ENCODE results near the gene UBE3C.
"Not testable (repeated sequence)": the region's sequence is repeated elsewhere in the genome, so short reads cannot be mapped to it uniquely, and the experiment has no call there.

UBE3C gene

GRCh38 chr7:157253850-157254249 lies 115.1 kb downstream of the UBE3C start:
- no peak for TF ChIP-seq CTCF (IDR thresholded peaks at IDR 0.05; ENCODE audit: low read depth, low read length, poor library complexity, severe bottlenecking)
- no peak for TF ChIP-seq EZH2phosphoT487 (IDR thresholded peaks at IDR 0.05; ENCODE audit: borderline replicate concordance, low read length)
- no peak overlapping the region for H3K4me3 ChIP-seq (ENCODE audit: low read length)
- H3K27ac ChIP-seq (ENCODE audit: low read depth, low read length): no peak overlapping the region
- no peak overlapping the region for H3K4me2 ChIP-seq (ENCODE audit: low read length)
- peaks cover 87% of the 10 kb centered on the region for H3K36me3 ChIP-seq (ENCODE audit: control insufficient read depth, low read length)
- H3K4me1 ChIP-seq (ENCODE audit: control insufficient read depth, low read length): no peaks in the 10 kb centered on the region
- H3K79me2 ChIP-seq (ENCODE audit: control insufficient read depth, low read length): no peaks in the 10 kb centered on the region
- no peaks in the 10 kb centered on the region for H3K27me3 ChIP-seq (ENCODE audit: control insufficient read depth, low read length)
- no peaks in the 10 kb centered on the region for H3K9me3 ChIP-seq (ENCODE audit: control insufficient read depth, insufficient read depth, low read length)
- H4K20me1 ChIP-seq (ENCODE audit: control insufficient read depth, insufficient read depth, low read depth, low read length): no peaks in the 10 kb centered on the region
- no peaks in the 10 kb centered on the region for H3K9me2 ChIP-seq (replicated peaks; ENCODE audit: control insufficient read depth, low read length)
- H3F3A ChIP-seq (ENCODE audit: control insufficient read depth, insufficient read depth): peaks cover 9% of the 10 kb centered on the region; the same call in 1 of the 2 replicates

- H4K20me1 ChIP-seq (ENCODE audit: control insufficient read depth, insufficient read depth, low read depth, low read length); H3K4me1 ChIP-seq (ENCODE audit: control insufficient read depth, low read length); H3K79me2 ChIP-seq (ENCODE audit: control insufficient read depth, low read length); H3K4me3 ChIP-seq (ENCODE audit: low read length); H3K9me3 ChIP-seq (ENCODE audit: control insufficient read depth, insufficient read depth, low read length); H3F3A ChIP-seq (ENCODE audit: control insufficient read depth, insufficient read depth); H3K4me2 ChIP-seq (ENCODE audit: low read length); H3K27ac ChIP-seq (ENCODE audit: low read depth, low read length); H3K27me3 ChIP-seq (ENCODE audit: control insufficient read depth, low read length); H3K9me2 ChIP-seq (replicated peaks; ENCODE audit: control insufficient read depth, low read length): not testable (repeated sequence)
- peaks cover 92% of the 10 kb centered on the region for H3K36me3 ChIP-seq (ENCODE audit: control insufficient read depth, low read length)
These were observed 116.1 kb downstream of the UBE3C start for GRCh38 chr7:157254781-157255180.

- Histone ChIP-seq H3F3A (ENCODE audit: control insufficient read depth, insufficient read depth) (peaks cover 6% of the 10 kb centered on the region; the same call in 1 of the 2 replicates), H3K9me3 (ENCODE audit: control insufficient read depth, insufficient read depth, low read length) (no peaks in the 10 kb centered on the region), H3K4me2 (ENCODE audit: low read length) (no peak overlapping the region), H4K20me1 (ENCODE audit: control insufficient read depth, insufficient read depth, low read depth, low read length) (no peaks in the 10 kb centered on the region), H3K27ac (ENCODE audit: low read depth, low read length) (no peak overlapping the region), H3K36me3 (ENCODE audit: control insufficient read depth, low read length) (peaks cover 92% of the 10 kb centered on the region), H3K4me3 (ENCODE audit: low read length) (no peak overlapping the region), H3K79me2 (ENCODE audit: control insufficient read depth, low read length) (no peaks in the 10 kb centered on the region), H3K9me2 (replicated peaks; ENCODE audit: control insufficient read depth, low read length) (no peaks in the 10 kb centered on the region), H3K4me1 (ENCODE audit: control insufficient read depth, low read length) (no peaks in the 10 kb centered on the region), H3K27me3 (ENCODE audit: control insufficient read depth, low read length) (no peaks in the 10 kb centered on the region)
- TF ChIP-seq CTCF (IDR thresholded peaks at IDR 0.05; ENCODE audit: low read depth, low read length, poor library complexity, severe bottlenecking) (no peak), EZH2phosphoT487 (IDR thresholded peaks at IDR 0.05; ENCODE audit: borderline replicate concordance, low read length) (no peak)
These were observed 116.5 kb downstream of the UBE3C start for GRCh38 chr7:157255201-157255606.

- Histone ChIP-seq H3K4me1 (ENCODE audit: control insufficient read depth, low read length) (no peaks in the 10 kb centered on the region), H3K79me2 (ENCODE audit: control insufficient read depth, low read length) (no peaks in the 10 kb centered on the region), H4K20me1 (ENCODE audit: control insufficient read depth, insufficient read depth, low read depth, low read length) (no peaks in the 10 kb centered on the region), H3K9me2 (replicated peaks; ENCODE audit: control insufficient read depth, low read length) (no peaks in the 10 kb centered on the region), H3K4me3 (ENCODE audit: low read length) (no peak overlapping the region), H3K4me2 (ENCODE audit: low read length) (no peak overlapping the region), H3K9me3 (ENCODE audit: control insufficient read depth, insufficient read depth, low read length) (no peaks in the 10 kb centered on the region), H3K27ac (ENCODE audit: low read depth, low read length) (no peak overlapping the region), H3K36me3 (ENCODE audit: control insufficient read depth, low read length) (peaks cover 83% of the 10 kb centered on the region), H3K27me3 (ENCODE audit: control insufficient read depth, low read length) (no peaks in the 10 kb centered on the region), H3F3A (ENCODE audit: control insufficient read depth, insufficient read depth) (peaks cover 9% of the 10 kb centered on the region; the same call in 1 of the 2 replicates)
- TF ChIP-seq EZH2phosphoT487 (IDR thresholded peaks at IDR 0.05; ENCODE audit: borderline replicate concordance, low read length) (no peak), CTCF (IDR thresholded peaks at IDR 0.05; ENCODE audit: low read depth, low read length, poor library complexity, severe bottlenecking) (no peak)
These were observed 124.4 kb downstream of the UBE3C start for GRCh38 chr7:157263156-157263555.

Measured in DOHH2 (cell line).